GM18517 (cell line): Measurements from ENCODE around the gene STAT1.
A peak's percentile ranks its signal among the peaks of the same experiment; 100 is the strongest.

Experiments used
- ATAC-seq: cut with Tn5 transposase; IDR thresholded peaks from one replicate; pipeline ENCODE4 v1.9.1; 2021; ENCODE audit warnings: mild to moderate bottlenecking, moderate library complexity; ENCODE audit not compliant: unreplicated experiment

STAT1 gene

GRCh38 chr2:191013932-191014652 lies at the start of gene STAT1:
TSS of gene STAT1 (minus strand) at chr2:191014171. CDS start at chr2:191010003, 4,168 bp downstream.
- peak; percentile 74 for ATAC-seq

DNA sequence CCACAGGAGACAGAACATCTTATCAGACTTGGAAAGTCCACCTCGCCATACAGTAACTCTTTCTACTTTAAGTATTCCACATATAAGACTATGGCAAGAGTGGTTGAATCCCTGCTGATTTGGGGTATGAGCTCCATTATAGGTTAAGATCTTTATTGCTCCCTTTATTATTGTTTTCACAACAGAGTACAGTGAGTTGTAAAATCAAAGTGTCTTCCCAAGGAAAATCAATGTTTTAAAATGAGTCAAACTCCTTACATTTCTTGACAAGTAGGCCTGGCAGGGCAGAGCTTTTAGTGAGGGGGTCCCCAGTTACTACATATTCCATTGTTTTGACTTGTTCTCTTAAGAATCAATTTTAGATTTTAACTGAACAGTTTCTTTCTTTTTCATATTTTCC lies 49.6 kb upstream of the STAT1 start:
- no peak for ATAC-seq

GRCh38 chr2:191061381-191061980 lies 47.5 kb upstream of the STAT1 start:
- ATAC-seq = no peak

GRCh38 chr2:191059308-191059707 lies 45.3 kb upstream of the STAT1 start:
- ATAC-seq = no peak

- no peak for ATAC-seq
Measured at GRCh38 chr2:191056228-191056627, 42.3 kb upstream of the STAT1 start.

DNA sequence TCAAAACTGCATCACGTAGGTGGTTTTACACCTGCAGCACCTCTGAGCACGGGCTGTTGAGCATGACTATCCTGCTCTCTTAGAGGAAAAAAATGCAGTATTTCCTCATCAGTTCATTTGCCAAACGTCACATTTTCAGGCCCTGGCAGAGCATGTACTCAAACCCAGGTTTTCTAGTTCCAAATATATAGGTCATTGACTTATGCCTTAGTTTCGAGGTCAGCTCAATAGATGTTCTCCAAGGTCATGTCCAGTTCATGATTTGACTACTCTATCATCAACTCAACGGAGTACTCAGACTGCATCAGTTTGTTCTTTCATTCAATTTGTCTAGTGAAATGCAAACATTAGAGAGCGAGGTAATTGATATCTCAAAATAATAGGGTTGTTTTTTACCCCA lies 39.3 kb upstream of the STAT1 start:
- ATAC-seq = no peak

GRCh38 chr2:191051825-191052778 lies 38.1 kb upstream of the STAT1 start:
- ATAC-seq = no peak

GRCh38 chr2:191051177-191051576 lies 37.2 kb upstream of the STAT1 start:
- no peak for ATAC-seq

DNA sequence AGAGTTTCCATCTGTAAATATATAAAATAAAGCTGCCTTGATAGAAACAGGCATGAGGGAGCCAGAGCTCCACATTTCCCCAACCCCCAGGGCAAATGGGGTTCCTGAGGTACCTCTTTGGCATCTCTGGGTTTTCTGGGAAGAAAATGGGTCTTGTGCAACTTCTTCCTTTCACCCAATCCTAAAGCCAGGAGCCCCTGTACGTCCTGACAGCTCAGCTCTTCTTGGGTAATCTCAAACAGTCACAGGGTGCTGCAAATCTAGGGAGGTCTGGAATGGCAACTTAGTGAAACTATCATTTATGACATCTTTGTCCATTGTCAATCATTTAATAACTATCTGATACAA lies 36.6 kb upstream of the STAT1 start:
- ATAC-seq = no peak

- peak; percentile 63 for ATAC-seq
Measured at GRCh38 chr2:191049728-191050639, 36.0 kb upstream of the STAT1 start.

GRCh38 chr2:191048073-191048472 lies 34.1 kb upstream of the STAT1 start:
- ATAC-seq = no peak

- no peak for ATAC-seq
Measured at GRCh38 chr2:191045141-191045540, 31.2 kb upstream of the STAT1 start.

DNA sequence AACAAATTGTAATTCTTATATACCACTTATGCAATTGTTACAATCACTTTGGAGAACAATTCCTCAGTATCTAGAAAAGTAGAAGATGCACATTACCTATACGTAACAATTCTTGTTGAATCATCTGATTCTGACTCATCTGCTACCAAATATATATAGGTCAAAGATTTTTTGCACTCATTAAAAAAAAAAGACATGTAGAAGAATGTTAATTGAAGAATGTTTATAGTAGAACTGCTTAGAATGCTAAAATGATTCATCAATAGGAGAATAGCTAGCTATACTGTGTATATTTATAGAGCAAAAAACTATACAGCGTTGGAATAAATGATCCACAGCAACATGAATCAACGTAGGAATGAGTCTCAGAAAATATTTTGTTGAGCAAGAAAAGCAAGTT lies 29.5 kb upstream of the STAT1 start:
- ATAC-seq = no peak

- no peak for ATAC-seq
Measured at GRCh38 chr2:191041418-191042161, 27.6 kb upstream of the STAT1 start.

DNA sequence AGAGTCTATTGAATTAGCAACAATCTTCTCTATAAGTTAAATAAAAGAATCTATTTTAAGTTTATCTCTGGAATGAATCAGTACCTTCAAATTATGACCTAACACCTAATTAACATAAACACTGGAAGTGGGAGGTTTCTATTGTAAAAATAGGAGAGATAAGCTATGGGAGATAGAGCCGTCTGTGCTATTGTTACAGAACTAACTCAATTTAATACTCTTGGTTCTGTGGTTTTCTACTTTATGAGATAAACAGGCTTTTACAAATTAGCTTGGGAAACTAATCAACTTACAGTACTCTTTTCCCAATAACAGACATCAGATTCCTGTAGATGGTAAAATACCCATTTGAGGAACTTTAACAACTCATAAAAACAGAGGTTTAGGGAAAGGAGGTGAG lies 25.6 kb upstream of the STAT1 start:
- ATAC-seq = no peak

DNA sequence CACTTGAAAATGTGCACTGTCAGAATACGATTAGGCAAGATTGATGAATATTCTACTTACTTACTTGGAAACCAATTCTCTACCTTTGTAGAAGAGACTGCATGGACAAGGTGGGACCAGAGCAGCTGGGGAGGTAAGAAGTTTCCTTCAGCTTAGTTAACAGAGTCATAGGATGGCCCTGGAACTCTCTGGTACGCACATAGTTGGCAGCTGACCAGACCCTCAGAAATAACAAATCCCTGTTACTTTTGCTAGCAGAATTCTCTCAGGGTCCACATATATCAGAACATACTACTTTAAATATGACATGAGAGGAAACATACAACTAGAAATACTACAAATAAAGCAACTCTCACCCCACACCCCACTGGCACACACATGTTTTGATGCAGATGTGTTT lies 24.8 kb upstream of the STAT1 start:
- ATAC-seq = no peak

GRCh38 chr2:191038241-191038725 lies 24.3 kb upstream of the STAT1 start:
- no peak for ATAC-seq

DNA sequence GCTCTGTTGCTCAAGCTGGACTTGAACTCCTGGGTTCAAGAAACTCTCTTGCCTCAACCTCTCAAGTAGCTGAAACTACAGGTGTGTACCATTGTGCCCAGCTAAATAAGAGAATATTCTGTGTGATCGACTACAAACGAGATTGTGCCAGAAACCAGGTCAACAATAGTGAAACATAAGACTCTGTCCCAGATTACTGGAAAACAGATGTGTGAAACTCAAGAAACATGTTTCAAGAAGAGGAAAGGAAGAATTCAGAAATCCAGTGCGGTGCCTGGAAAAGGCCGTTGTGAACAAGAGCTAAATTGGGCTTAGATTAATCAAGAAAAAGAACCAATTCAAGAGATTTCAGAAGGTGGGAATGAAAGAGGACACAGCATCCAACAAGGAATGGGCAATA lies 23.4 kb upstream of the STAT1 start:
- ATAC-seq = no peak

DNA sequence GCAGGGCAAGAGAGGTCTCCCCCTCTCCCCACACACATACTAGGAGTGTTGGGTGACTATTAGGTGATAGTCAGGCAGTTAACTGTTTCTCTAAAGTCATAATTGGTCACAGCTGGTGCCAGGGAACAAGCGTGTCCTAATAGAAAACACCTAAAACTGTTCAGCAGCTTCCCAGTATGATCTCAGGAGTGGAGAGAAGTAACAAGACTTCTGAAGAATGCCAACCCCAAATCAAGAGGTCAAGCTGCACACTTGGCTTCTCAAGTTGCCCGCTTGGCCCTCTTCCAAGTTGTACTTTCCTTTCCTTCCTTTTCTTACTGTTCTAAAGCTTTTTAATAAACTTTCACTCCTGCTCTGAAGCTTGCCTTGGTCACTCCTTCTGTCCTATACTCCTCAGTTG lies 22.4 kb upstream of the STAT1 start:
- ATAC-seq = no peak
